DMS 273 (cell line): Measurements from ENCODE around the gene MYO1B.

Experiments used
- DNase-seq: peaks from one replicate; lab custom pipeline; 2025; ENCODE audit not compliant: unreplicated experiment; lab: John Stamatoyannopoulos, UW

MYO1B gene

DNA sequence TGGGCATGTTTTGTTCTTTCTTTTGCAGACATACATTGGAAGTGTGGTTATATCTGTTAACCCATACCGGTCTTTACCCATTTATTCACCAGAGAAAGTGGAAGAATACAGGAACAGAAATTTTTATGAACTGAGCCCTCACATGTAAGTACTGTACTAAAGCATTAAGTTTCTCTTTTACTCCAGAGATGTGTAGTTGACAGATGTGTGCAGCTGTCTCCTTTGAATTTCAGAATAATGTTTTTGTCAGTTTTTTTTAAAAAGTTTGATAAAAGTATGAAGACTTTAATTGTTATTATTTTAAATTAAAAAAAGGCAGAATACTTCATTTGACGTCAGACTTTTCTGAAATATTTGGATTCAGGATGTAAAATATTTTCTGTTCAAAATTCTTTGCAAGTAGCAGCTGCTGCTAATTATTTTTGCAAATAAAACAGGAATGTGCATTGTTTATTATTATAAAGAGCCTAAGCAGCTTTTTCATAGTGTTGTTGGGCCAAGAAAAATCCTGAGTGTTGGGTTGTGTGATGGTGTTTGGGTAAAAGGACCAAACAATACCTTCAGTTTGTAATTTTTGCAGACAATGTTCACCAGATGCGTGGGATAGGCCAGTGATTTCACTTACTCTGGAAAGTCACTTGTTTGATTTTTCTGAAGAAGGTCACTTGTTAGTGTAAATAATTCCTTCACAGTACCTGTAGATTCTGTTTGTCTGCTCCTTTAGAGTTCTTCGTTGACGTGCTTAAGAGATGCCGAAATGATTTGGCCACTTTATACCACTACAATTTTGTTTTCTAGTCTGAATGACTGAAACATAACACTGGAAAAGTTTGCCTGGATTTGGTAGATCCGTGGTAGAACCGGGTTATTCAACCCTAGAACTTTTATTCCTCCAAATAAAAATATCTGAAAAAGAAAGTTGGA lies 51.1 kb downstream of the MYO1B start:
- no peak for DNase-seq

DNA sequence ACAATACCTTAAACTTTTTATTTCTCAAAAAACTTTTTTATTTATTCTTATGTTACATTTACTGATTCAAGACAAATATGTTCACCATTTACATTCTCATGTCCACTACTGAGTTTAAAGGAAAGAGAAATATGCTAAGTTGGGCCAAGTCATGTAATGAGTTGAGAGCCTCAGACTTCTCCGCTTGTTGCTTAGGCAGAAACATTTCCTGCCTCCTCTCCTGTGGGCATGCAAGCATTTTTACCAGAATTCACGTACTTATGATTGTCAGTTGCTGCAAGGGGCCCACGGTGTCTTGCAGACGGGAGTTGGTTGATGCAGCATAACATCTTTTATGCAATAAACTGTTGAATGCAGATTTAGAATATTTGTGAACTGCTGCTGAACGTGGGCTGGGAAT lies 51.8 kb downstream of the MYO1B start:
- DNase-seq: no peak

DNA sequence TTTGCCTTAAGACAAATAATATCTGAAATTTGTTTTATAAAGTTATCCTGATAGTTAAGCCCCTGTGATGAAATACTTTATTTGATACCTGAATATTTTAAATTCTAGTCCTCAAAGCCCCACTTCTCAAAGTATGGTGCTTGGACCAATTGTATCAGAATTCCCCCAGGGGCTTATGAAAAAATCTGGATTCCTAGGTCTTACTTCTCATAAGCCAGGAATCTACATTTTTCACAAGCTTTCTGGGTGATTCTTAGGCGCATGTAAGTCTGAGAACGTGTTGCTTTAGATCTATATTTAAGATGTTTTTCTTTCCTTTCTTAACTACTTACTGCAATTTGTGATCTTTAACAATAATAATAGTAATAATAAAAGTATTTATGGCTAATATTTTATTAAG lies 53.1 kb downstream of the MYO1B start:
- DNase-seq: no peak

DNA sequence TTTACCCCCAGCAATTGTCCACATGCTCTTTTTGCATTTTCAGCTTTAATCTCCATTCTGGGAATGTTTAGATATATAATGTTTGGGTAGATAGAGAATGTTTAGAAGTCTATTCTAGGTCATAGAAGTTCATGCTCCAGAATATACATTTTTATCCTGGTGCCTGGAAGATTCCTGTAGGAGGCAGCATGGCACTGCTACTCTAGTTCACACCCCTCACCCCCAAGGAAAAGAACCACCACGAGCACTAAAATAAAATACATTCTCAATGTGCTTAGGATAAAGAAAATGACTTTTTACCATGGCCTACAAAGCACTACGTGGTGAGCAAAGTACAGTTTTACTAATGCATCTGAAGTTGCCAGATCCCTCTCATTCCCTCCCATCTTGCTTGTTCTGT lies 53.8 kb downstream of the MYO1B start:
- DNase-seq: no peak

DNA sequence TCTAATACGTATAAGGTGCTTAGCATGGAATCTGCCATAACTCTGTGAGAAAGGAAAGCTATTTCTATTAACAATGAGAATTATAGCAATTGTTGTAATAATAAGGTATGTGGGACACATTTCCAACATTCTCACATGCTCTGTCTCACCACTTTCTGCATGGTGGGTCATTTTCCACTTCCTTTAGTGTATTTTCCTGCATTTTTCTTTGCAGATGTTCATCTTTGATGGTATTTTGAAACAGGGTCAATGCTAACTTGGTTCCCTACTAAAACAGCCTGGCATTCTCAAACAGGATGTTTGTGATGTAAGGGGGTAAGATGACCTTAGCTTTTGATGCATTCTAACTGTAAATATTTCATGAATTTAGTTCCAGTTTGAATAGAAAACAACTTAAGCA lies 54.7 kb downstream of the MYO1B start:
- DNase-seq: no peak

DNA sequence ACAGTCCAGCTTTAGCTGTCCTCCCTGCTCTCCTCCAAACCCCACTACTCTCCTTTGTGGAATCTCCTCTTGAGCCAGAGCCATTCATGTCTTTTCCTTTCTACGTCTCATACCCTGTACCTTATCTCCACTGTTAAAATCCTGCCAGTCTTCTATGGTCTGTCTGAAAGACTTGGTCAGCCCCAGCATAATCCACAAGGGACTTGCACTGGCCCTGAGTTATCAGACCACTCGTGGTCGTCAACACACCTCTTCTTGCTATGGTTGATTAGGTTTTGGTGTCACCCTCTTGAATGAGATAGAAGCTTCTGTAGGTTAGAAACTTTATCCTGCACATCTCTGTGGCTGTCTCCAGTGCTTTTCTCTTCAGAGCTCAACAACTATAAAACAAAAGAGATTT lies 56.8 kb downstream of the MYO1B start:
- no peak for DNase-seq

DNA sequence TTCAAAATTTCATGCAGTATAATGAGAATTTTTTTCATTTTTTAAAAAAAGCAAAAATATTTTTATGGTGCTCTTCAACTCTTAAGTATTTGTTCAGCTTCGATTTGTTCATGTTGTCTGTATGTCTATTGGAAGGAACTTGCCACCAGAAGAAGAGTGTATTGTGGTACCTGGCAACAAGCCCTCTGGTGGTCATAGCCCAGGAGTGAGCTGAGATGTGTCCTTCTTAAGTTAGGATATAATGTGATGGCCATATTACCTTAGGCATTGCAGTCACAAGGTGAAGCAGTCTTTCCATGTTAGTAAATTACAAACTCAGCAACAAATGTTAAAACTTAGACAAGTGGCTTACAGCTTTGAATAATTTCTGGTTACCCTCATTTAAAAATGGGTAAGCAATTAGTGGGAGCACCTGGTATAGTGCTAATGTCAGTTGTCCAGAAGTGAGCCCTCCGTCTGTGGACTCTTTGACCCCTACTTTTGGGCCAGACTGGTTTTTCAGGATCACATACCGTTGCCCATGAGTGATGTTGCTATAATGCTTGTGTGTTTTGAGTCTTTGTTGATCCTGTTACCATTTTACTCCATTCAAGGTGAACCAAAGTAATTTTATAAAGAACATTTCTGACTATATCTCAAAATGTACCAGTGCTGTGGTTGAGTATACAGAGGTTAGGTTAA lies 57.4 kb downstream of the MYO1B start:
- DNase-seq: peak; percentile 53

DNA sequence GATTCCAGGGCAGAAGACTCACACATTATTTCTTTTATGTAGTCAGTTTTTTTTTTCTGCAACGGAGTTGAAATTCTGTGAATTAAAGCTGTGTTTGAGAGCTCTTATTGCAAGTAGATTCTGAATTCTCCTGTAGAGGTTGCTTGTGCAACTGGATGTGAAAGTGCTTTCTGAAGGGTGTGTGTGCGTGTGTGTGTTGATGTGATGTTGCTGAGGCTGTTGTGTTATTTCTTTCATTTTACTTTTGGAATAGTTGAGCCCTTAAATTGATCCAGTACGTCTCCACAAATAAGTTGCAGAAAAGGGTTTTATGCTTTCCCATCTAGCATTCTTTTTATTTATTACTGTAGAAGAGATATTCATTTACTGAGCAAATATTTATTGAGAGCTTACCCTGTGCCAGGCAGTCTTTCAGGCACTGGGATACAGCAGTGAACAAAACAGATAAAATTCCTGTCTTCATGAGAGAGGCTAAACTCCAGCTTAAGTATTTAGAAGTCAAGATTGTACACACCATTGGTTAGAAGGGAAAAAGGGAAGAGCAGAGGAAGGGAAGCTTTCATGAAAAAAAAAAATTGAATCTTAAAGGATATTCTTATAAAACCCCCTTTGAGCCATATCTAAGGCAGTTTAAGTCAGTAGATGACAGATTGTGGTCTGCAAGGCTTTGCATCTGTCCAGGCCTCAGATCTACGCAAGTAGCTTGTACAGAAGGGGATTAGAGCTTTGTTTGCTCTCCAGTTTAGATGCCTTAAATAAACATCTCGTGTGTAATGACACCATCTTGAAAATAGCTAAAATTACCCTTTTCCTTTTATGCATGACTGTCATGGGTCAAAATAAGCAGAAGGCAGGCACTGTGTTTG lies 58.2 kb downstream of the MYO1B start:
- DNase-seq: peak; percentile 58

DNA sequence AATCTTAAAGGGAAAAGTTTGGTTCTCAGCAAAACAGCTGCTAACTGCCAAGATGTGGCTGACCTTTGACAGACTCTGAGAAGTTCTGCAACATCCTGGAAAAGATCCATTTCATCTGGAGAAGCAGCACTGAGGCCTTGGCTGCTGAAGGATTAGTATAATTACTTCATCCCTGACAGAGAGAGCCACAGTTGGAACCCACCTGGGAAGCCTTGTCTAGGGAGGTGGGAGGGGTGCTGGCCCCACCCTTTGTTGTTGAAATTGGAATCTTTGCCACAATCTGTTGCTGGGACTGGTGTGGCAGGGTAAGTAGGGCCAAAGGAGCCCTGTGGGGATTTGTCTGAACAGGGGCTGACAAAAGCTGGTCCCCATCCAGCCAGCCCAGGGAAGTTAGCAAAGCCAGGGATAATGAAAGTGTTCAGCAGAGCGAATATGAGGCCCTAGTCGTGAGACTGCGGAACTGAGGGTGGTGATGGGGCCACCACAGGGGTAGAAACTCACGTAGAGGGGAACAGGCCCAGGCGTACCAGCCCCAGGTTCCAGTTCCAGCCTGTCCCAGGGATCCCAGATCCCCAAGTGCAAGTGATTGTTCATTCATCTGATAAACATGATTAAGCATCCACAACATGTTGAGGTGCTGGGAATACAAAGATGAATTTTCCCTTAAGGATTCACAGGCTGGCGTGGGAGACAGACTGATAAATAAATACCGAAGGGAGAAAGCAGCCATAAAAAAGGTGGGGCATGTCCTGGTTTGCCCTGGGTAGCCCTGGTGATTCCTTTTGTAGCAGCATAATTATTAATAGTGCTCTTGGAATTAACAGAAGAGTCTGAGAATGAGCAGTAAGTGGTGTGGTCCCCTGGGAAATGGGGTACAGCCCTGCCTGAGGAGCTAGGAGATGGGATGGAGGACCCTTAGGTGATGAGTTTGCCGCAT lies 60.0 kb downstream of the MYO1B start:
- peak; percentile 46 for DNase-seq

DNA sequence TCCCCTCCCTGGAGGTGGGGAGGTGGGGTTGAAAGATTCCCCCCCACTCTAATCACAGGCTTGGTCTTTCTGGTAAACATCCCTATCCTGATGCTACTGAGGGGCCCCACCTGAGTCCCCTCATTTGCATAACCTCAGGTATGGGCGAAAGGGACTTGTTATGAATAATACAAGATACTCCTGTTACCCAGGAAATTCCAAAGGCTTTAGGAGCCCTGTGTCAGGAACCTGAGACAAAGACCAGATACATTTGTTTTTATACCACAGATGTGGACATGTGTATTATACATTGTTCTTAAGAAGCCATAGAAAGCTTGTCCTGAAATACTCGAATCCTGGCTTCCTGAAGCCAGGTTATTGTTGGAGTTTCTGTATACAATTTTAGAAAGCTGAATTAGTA lies 62.8 kb downstream of the MYO1B start:
- no peak for DNase-seq

DNA sequence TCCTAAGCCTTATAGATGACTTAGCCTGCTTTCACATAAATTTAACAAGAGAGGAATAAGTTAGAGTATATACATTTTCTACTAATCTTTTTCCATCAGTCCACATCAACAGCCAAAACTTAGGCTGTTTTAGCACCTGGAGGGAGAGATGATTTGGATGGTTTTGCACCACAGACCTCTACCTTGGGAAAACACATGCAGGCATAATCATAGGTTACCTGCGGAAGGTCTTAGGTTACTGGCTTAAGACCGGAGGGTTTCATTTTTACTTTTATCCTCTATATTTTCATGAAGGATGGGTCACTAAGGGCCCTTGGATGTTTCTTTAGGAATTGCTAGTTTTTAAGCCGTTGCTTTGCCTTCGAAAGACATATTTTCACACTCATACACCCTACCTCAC lies 66.0 kb downstream of the MYO1B start:
- DNase-seq: no peak

DNA sequence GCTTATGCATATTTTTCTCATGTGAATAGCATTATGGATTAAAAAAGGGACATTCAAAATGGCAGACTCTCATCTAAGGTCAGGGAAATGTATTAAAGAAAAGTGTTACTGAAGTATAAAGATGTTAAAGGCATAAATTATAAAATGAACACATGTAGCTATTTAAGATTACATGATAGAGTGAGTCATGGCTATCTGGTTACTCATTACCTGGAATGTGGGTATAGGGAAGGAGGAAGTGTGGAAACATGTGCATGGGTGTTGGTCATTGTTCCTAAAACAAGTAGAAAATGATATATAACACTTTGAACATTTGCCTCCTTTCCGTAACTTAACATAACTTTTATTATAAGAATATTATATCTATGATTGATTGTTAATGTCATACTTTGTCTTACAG lies 66.4 kb downstream of the MYO1B start:
- DNase-seq: peak; percentile 8

DNA sequence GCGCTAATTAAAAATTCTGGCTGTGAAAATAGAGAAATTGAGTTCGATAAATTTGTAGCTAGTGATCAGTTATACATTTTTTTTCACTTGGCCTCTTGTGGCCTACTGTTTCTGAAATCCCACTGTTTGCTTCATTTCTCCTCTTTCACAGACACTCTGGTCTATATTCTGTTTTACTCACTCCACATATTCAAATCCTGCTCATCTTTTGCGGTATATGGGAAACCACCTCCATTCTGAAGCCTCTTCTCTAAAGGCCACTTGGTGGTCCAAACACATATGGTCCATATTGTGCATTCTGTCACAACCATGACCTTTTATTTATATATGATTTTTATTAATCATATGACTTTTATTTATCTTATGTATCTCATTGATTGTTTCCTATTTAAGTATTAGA lies 67.0 kb downstream of the MYO1B start:
- DNase-seq: no peak

DNA sequence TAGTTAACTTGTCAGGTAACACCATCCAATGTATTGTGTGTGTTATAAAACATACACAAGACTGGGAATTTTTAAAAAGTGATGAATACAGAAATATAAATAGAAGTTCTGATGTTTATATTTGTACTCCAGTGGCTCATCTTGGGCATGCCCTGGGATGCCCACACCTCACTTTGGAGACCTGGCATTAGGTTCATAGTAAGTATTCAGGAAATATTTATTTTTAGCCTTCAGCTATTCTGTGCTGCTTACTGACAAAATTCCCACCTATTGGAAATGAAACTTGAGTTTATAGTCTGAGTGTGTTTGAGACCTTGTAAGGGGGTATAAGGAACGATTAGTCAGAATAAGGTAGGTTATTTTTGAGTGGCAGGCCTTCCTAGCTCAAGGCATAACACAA lies 67.5 kb downstream of the MYO1B start:
- no peak for DNase-seq

DNA sequence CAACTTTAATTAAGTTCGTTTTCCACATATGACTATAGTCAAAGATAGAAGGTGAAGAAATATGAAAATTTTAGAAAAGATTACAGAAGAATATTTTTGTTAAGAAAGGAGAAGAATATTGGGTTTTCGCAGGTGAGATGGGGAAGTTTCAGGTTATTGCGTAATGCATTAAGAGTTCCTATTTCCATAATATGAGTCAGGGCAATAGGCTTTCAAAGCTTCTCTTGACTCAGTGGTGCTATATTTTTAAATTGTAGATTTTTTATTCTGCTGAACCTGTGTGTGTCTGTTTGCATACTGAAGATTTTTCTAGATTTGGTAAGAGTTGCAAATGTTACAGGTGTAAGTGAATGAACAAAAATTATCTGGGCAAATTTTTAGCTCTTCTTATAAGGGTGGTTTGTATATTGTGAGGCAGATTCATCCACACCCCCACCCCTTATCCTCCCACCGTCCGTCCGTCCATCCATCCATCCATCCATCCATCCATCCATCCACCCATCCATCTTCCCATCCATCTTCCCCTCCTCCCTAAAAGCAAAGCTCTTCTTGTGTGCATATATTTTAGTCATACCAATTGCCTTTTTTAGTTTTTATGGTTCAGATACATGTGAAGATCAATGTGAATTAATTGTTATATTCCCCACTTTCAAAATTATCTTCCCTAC lies 69.6 kb downstream of the MYO1B start:
- DNase-seq: no peak

DNA sequence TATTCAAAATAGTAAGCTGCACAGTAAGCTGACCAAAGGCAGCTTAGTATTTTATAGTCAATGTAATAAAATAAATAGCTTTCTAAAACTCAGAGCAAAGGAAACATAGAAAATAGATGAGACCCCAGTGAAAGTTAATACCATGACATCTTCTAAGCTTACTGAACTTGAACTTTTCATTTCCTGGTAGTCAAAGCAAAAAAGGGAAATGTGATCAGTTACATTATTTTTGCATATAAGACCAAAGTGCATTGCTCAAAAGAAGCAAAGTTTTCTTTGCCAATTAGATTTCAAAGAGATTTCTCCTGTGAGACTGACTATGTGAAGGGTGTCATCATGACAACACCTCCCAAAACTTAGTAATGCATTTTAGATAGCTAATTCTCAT lies 70.2 kb downstream of the MYO1B start:
- DNase-seq: no peak

DNA sequence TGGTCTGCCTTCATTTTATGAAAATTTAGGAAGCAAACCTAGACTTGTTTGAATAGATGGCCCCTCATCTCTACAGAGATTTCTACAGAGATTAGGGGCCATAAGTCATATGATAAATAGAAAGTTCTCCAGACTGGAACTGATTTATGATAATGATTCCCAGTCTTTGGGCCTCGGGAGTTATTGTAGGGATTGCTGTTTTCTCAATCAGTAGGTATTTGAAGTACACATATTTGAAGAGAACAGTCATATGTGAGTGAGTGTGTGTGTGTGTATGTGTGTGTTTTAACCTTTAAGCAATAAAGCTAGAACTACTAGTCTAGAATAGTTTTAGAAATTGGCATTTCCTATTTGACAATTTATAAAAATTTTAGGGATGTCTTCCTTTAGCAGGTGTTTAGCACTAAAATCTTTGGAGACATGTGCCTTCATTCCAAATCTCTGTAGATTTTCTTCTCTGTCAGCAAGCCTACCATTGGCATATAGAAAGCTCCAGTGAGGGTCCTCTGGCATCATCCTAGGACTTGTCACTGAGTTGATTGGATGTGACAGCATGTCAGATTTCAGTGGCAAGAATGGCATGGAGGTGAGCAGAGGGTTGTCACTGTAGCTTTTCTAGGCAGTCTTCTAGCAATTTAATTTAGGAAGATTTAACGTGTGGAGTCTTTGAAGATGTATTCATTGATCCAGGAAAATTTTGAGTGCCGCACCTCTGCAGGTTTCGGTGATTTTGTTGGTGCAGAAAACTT lies 71.2 kb downstream of the MYO1B start:
- DNase-seq: no peak

DNA sequence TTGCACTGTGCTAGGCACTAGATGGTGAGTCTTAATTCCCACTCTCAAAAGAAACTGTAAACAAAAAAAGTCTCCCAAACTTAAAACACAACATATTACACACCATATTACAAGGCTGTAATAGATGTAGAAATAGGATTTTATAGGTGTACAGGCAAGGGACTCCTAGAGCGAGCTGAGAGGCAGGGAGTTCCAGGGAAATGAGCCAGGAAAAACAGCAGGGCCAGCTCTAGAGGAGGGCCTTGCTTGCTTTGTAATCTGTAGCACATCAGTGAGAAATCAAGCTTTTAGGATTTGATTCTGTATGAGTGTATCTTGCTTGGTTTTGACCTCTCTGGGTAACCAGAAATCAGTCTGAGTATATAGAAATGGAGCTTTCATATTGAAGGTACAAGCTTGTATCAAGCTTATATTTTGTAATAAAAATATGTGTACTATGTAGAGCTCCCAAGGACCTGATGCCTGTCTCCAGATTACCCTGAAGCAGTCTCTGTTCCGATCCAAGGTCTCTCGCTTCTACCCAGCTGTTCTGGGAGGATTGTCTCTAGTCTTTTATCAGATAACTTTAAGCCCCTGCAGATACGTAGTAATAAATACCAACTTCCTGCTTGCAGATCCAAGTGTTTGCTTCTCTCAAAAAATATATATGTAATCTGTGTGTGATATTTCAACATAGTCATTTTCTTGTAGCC lies 73.0 kb downstream of the MYO1B start:
- peak; percentile 42 for DNase-seq

DNA sequence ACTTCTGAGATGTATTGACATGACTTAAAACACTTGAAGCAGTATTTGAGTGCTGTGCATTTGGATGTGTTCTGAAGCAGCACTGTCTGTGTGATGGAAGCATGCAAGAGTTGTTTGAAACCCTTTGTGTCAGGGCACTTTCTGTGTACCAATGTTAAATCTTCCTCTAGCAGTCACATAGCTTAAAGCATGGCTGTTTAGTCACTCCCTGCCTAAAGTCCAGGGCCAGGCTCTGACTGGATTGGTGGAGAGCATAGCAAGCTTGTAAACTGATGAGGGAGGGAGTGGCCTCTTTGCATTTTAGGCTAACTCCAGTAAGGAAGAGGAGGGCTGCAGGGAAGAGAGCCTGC lies 73.5 kb downstream of the MYO1B start:
- DNase-seq: peak; percentile 42
